WI38 (cell line): ENCODE data around the gene TMEM121B.

ENCODE experiments used
- H3K4me3 ChIP-seq: 2 replicates; pipeline ENCODE4 v1.5.1; 2011; ENCODE audit warnings: low read depth, mild to moderate bottlenecking, control low read depth, low read length
- CTCF ChIP-seq: IDR thresholded peaks from 2 replicates; pipeline ENCODE4 v1.5.1; 2012; ENCODE audit warnings: low read depth, mild to moderate bottlenecking, control low read depth, low read length

Gene TMEM121B

GRCh38 chr22:17106785-17107546 is 14.2 kb downstream of the TMEM121B start:
- TF ChIP-seq CTCF, result no peak

GRCh38 chr22:17106161-17106784 is 14.9 kb downstream of the TMEM121B start:
- H3K4me3 ChIP-seq, result no peak overlapping the region
- TF ChIP-seq CTCF, result no peak

More at GRCh38 chr22:17106785-17107546, 14.2 kb downstream of the TMEM121B start:
- H3K4me3 ChIP-seq, result no peak overlapping the region

- no peak for TF ChIP-seq CTCF
- no peak overlapping the region for H3K4me3 ChIP-seq
Observed at GRCh38 chr22:17105143-17106129, 15.7 kb downstream of the TMEM121B start.

- TF ChIP-seq CTCF, result no peak
- no peak overlapping the region for H3K4me3 ChIP-seq
Observed at GRCh38 chr22:17104336-17104935, 16.7 kb downstream of the TMEM121B start.

- TF ChIP-seq CTCF, result no peak
- no peak overlapping the region for H3K4me3 ChIP-seq
Observed at GRCh38 chr22:17103351-17103750, 17.8 kb downstream of the TMEM121B start.

- TF ChIP-seq CTCF, result no peak
- H3K4me3 ChIP-seq, result no peak overlapping the region
Observed at GRCh38 chr22:17102297-17102667, 18.9 kb downstream of the TMEM121B start.
